Measurements from ENCODE around the gene DGKQ.
"Not testable (repeated sequence)": the region's sequence is repeated elsewhere in the genome, so short reads cannot be mapped to it uniquely, and the experiment has no call there.

Gene DGKQ

DNA sequence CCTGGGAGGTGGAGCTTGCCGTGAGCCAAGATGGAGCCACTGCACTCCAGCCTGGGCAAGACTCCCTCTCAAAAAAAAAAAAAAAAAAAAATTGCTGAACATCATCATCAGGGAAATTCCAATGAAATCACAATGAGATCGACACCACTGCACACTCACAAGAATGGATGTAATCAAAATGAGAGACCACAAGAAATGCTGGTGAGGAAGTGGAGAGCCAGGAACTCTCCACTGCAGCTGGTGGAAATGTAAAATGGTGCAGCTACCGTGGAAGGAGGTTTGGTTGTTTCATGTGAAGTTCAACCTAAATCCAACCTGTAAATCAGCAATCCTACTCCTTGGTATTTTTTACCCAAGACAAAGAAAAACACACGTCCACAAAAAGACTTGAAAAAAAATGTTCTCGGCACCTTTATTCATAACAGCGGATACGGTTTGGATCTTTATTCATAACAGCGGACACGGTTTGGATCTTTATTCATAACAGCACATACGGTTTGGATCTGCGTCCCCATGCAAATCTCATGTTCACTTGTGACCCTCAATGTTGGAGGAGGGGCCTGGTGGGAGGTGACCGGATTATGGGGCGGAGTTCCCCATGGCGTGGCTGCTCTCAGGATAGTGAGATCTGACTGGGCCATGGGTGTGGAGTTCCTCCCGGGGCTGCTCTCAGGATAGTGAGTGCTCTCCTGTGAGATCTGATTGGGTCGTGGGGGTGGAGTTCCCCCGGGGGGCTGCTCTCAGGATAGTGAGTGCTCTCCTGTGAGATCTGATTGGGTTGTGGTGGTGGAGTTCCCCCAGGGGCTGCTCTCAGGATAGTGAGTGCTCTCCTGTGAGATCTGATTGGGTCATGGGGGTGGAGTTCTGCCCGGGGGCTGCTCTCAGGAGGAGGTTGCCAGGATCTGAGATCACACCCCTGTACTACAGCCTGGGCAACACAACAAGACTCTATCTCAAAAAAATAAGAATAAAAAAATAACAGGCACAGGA lies 49.0 kb downstream of the DGKQ start:
- DNase-seq, result no peak

DNA sequence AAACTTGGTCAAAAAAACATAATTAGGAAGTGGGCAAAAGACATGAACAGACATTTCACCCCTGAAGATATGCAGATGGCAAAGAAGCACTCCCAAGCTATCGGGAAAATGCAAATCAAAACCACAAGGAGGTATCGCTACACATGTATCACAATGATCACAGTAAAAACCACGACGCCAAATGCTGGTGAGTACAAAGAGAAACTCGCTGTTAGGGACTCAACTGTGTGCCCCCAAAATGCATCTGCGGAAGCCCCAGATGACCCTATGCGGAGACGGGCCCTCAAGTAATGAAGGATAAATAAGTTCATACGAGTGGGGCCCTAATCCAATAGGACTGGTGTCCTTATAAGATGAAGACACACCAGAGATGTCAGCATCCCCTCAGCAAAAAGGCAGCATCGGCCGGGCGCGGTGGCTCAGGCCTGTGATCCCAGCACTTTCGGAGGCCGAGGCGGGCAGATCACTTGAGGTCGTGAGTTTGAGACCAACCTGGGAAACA lies 51.5 kb downstream of the DGKQ start:
- peak; percentile 31 for DNase-seq

GRCh38 chr4:919004-919680 lies 54.2 kb downstream of the DGKQ start:
- not testable (repeated sequence) for DNase-seq

GRCh38 chr4:918591-918990 lies 54.8 kb downstream of the DGKQ start:
- not testable (repeated sequence) for DNase-seq

DNA sequence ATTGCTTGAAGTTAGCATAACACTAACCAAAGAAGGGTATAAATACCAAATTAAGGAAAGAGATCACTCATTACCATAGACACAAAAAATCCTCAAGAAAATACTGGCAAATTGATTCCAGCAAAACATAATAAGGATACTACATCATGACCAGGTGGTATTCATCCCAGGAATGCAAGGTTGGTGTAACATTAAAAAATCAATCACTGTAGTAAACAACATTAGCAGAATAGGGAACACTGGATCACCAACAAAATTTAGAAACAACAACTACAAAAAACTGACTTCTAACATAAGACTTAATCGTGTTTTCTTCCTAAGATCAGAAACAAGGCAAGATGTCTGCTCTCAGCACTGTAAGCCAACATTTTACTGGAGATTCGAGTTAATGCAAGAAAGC lies 55.4 kb downstream of the DGKQ start:
- DNase-seq, result no peak

- no peak for DNase-seq
Observed at GRCh38 chr4:917466-917865, 55.9 kb downstream of the DGKQ start.

GRCh38 chr4:915595-915994 lies 57.8 kb downstream of the DGKQ start:
- no peak for DNase-seq

- no peak for DNase-seq
Observed at GRCh38 chr4:915041-915474, 58.3 kb downstream of the DGKQ start.

GRCh38 chr4:914531-914930 lies 58.8 kb downstream of the DGKQ start:
- DNase-seq, result no peak

DNA sequence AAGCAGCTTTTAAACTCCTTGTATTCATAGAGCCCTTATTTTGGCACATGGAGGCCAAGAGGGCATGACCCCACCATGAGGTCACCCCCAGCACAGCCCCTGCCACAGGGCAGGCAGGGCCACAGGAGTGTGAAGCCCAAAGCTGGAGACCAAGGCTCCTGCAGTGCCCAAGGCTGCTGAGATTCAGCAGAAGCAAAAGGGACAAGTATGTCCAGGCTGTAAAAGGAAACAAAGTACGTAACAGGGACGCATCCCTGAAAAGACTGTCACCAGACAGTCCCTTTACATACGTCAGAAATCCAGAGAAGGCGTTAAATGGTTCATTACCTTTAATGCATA lies 60.1 kb downstream of the DGKQ start:
- DNase-seq, result no peak

DNA sequence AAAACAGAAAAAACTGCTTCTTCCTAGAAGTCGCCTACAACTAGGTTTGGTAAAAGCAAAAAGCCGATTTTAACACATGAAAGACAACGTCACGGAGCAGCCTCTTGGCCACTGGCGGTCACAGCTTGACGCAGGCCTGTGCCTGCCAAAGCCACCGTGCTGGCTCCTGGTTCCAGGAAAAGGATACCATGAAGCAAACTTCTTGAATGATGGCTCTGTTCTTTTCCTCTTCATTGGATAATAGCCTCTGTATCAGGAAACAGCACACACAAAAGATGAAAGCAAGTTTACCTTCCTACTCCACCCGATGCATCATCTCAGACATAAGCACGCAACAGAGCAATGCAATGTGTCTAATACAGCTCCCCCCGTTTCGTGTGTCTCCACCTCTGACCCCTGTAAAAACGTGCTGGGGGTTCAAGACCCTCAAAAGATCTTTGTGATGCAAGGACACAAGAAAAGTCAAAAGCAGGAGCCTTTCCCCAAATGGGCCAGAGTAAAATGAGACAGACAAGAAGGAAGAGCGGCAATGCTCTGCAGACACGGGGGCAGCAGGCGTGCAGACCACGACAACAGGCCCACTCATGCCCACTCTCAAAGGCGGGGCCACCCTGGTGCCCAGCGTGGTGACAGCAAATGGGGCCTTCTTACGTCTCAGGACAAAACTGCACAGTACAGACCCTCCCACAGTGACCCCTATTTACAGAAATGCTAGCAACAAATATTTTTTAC lies 60.7 kb downstream of the DGKQ start:
- DNase-seq, result no peak

DNA sequence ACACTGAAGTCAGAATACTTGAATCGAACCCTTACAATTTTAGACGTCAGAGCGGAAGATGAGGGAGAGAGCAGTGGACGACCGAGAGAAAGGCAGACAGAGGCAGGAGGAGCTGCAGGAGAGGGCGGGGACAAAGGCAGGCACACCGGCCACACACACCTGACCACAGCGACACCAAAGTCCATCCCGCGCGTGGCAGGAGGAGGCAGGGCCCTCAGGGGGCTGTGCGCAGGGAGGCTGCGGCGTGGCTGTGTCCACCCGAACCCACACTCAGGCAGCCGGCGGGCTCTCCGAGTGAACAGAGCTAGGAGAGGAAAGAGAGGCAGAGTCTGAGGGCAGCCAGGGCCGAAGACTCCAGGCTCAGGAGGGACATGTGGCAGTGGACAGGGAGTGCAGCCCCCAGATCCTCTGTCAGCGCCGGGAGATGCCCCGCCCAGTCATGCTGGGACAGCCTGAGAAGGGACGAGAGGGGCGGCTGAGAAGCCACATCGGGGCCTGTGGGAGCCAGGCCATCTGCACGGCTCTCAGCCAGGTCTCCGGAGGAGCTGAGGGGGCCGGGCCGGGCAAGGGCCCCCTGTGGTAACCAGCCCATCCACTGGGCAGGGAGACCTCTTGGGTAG lies 61.4 kb downstream of the DGKQ start:
- DNase-seq, result no peak

GRCh38 chr4:911221-911751 lies 62.1 kb downstream of the DGKQ start:
- DNase-seq, result no peak

- no peak for DNase-seq
Observed at GRCh38 chr4:910366-911091, 62.8 kb downstream of the DGKQ start.

DNA sequence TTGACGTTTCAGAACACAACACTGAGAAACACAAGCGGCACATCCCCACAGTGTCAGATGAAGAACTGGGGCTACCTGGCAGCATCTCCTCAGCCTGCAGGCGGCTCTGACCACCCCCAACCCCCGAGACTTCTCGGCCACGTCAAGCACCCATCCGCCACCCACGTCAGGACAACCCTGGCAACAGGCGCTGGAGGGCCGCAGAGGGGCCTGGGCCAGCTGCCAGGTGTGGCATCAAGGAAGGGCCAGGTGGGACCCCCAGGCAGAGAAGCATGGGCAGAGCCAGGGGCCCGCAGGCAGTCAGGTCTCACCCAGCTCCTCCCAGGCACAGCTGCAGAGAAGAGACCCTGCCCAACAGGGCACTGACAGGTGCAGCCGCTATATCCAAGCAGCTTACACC lies 63.5 kb downstream of the DGKQ start:
- DNase-seq, result no peak

- no peak for DNase-seq
Observed at GRCh38 chr4:909131-909571, 64.2 kb downstream of the DGKQ start.
